ENCODE measurements around the gene MYCN. TPM values are rescaled to one million over a fixed set of nuclear protein-coding genes. Genes with fewer than 3 reads are reported as not detected.

The MYCN gene
- total RNA-seq (2022; extraction: Qiagen RNA extraction): 0.03 TPM in 3 of 5 replicates, not detected in the others

GRCh38 chr2:15939854-15940660, at the start of gene MYCN:
Gene MYCN (plus strand): TSS chr2:15940550. CDS start chr2:15942065, 1,515 bp downstream.

Data from A549 treated with AZD2906 at 1 μM for 4 hours (cell line).